ENCODE measurements around the gene NFIA.

The NFIA gene

DNA sequence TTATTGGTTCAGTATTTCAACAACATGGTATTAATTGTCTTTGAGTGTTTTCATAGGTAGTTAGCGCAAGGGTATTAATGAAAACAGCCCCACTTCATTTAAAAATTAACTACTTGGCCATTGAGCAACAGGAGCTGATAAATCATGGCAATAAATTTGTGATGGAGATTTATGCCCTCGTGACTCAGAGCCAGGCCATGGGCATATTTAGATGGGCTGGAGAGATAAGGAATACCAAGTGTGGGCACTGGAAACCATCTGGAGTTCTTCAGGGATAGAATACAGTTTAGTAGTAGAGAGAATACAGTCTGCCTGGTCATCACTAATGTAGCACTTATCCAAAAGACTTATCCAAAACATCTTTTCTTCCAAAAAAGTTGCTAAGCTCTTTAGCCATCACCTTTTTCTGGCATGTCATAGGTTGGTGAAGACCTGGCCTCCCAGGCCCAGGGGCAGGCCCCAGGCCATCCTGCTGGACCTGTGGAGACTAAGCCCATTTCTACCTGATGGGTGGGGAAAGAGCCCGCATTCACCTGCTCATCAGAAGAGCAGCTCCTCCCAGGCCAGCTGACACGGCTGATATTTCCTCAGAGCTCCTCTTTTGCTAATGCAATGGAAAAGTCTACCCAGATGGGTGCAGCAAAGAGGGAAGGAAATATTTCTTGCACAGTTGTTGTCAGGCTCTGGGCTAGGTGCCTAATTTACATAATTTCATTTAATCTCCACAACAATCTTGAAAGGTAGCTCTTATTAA, 404.6 kb downstream of the NFIA start:
- DNase-seq (ENCODE audit: low read depth, low spot score) = no peak

DNA sequence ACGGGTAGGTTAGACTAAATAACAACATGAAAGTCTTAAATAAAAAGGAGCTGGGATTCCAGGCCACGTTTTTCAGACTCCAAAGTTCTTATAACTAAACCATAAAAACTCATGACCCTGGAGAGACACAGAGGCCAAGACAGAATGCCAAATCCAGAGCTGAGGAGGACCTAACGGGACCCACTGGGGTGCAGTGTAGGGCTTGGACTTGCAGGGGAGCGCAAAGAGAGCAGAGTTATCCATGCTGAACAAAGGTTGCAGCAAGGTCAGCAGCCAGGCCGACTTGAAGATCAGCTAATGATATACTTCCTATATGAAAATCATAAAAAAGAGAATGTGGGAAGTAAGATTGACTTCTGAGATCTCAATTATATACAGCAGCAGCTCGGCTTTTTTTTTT, 405.4 kb downstream of the NFIA start:
- DNase-seq (ENCODE audit: low read depth, low spot score) = no peak

DNA sequence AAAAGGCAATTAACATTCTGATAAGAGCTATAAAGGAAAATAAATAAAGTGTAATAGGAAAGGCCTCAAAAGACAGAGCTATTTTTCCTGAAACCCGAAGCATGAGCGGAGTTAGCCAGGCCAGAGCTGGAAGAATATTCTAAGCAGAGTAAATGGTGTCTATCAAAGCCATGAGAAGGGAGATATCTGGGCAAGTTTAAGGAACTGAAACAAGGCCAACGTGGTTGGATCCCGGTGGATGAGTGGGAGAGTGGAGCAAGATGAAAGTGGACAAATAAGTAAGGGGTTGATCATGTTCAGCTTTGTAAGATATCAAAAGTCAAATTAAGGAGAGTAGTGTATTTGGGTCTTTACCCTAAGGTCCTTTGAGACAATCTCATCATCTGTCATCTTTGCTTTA, 408.6 kb downstream of the NFIA start:
- no peak for DNase-seq (ENCODE audit: low read depth, low spot score)

- DNase-seq (ENCODE audit: low read depth, low spot score) = peak; percentile 26
Measured at GRCh38 chr1:61491497-61491896, 409.1 kb downstream of the NFIA start.

DNA sequence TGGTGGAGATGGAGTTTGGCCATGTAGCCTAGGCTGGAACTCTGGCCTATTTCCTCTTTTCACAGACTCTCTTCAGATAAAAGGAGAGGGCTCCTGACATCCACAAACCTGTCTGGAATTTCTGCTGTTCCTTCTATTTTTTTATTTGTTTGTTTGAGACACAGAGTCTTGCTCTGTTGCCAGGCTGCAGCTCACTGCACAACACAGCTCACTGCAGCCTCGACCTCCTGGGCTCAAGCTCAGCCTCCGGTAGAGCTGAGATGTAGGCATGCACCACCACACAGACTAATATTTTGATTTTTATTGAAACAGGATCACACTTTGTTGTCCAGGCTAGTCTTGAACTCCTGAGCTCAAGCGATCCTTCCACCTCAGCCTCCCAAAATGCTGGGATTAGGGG, 411.6 kb downstream of the NFIA start:
- DNase-seq (ENCODE audit: low read depth, low spot score) = no peak

DNA sequence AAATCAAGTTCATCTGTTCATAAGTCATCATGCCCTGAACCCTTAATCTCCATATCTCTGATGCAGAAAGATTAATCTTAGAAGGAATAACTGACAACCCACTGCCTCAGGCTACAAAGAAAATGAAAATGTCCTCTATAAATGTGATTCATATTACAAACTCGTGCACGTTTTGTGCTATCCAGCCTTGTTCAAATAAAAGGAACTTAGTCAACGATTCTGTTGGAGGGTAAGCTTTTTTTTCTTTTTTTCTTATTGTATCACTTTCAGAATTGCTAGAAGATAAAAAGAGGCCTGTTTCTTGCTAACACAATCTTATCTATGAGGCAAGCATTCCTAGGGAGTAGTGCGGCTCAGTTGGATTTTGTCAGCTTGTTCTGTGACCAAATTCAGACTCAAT, 414.1 kb downstream of the NFIA start:
- no peak for DNase-seq (ENCODE audit: low read depth, low spot score)

DNA sequence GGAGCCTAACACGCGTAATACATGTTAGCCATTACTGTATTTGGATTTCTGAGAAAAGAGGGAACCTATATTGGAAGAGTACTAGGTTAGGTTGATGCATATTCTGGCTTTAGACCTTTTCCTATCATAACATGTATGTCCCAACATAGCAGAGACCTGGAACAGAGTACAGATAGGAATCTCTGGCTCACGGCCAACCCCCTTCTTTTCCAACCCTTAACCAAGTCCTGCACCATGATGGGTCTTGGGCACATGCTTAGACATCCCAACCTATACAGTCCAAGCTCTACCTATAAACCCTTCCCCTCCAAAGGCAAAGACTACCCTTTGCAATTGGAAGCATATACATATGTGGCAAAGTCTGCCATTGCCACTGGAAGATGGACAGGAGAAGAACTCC, 414.7 kb downstream of the NFIA start:
- no peak for DNase-seq (ENCODE audit: low read depth, low spot score)

DNA sequence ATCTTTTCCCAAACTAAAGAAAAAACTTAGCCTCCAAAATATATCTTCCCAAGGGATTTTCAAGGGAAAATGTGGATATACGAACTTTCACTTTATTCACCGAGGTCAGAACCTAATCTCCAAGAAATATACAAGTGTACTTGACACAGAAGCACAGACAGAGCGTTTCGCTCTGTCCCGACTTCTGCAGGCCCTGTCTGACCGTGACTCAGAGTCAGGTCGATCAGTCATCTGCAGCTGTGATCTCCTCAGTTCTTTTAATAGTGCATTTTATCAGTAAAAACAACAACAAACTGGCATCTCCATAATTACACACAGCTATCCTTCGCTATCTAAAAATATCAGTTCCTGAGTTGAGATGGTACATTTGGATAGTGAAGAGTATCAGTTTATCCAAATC, 416.0 kb downstream of the NFIA start:
- no peak for DNase-seq (ENCODE audit: low read depth, low spot score)

DNA sequence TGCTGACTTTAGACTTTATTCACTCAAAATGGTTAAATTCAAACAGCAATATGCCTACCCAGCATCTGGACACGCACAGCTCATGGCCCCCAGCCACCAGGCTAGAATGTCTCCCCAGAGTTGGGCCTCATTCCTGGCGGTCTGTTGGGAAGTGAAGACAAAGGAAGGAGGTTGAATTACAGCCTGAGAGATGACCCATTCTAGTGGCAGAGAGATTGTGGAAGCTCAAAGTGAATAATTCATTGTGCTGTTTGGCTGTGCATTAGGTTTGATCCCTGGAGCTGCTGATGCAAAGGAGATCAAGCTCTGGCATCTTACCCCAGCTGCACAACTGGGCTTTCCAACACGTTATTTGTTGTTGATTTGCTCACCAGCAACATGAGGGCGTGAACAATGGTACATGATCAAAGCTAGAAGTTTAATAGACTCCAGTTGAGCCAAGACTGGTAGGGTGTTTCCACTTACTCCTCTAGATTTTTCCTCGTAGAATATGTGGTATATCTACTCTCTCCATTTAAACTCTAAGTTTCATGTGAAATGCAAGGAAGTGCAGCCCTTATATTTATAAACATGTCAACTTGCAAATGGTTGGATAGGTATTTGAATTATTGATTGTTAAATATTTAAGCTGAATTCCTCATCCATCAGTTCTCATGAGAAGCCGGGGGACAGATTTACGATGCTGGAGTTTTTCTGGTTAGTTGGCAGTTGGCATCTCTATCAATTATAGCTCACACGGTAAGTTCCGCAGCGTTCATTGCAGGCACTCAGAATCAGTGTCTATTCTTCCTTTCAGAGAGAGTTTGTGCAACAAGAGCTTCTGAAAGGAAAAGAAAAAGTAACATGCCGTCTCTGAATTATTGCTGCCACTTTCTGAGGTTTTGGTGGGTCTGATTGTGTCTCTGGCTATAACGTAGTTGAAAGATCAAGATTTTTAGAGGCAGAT, 419.9 kb downstream of the NFIA start:
- no peak for DNase-seq (ENCODE audit: low read depth, low spot score)

DNA sequence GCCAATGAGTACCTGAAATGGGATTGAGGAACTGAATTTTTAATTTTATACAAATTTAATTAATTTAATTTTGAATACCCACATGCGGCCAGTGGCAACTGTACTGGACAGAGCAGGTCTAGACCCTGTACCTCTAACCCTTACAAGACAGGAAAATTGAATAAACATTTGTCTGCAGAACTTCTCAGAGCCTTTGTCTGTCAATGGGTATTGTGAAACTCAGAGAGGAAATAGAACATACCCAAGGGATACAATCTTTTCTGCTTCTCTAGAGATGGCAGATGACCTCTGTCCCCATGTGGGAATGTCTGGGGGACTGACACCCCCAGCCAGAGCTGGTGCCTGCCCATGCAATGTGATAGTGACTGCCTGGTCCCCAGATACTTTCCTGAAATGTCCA, 421.9 kb downstream of the NFIA start:
- DNase-seq (ENCODE audit: low read depth, low spot score) = no peak

GRCh38 chr1:61504852-61505390, 422.6 kb downstream of the NFIA start:
- DNase-seq (ENCODE audit: low read depth, low spot score) = peak; percentile 21

GRCh38 chr1:61506236-61506635, 423.9 kb downstream of the NFIA start:
- DNase-seq (ENCODE audit: low read depth, low spot score) = peak; percentile 20

DNA sequence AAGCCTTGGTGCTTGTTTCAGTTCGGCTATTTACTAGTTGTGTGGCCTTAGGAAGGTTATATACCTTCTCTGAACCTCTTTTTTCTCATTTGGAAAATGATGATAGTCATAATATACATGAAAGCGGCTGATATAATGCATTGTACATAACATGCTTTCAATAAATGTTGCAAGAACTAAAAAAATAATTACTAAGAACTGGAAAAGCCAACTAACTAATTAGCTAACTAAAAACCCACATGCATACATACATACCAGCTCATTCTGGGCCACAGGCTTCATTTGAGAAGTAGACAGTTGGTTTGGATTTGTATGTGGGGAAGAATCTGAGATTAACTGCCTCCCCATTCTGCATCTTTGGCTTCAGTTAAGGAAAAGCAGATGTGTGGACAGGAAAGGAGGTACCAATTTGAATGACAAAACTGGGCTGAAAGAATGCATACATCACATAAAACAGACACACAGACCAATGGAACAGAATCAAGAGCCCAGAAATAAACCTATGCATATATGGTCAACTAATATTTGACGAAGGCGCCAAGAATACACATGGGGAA, 424.7 kb downstream of the NFIA start:
- no peak for DNase-seq (ENCODE audit: low read depth, low spot score)
